H9 (cell line): ENCODE measurements around the gene PLCG1. TPM values are rescaled to one million over a fixed set of nuclear protein-coding genes. Genes with fewer than 3 reads are reported as not detected.

ENCODE experiments used
- DNase-seq: peaks from one replicate; pipeline ENCODE4 v3.0.0-alpha.2; 2017
- H2AFZ ChIP-seq: one replicate; pipeline ENCODE4 v1.6.1; 2013; ENCODE audit warnings: mild to moderate bottlenecking, low read length, control low read depth, moderate library complexity
- H2AK5ac ChIP-seq: 2 replicates; pipeline ENCODE4 v1.6.1; 2013; ENCODE audit warnings: low read length, control low read depth, mixed read lengths; ENCODE audit not compliant: insufficient read length
- H2BK120ac ChIP-seq: one replicate; pipeline ENCODE4 v1.6.1; 2013; ENCODE audit warnings: low read depth, mild to moderate bottlenecking, low read length, control low read depth, inconsistent platforms; ENCODE audit not compliant: poor library complexity, severe bottlenecking
- H2BK12ac ChIP-seq: 2 replicates; pipeline ENCODE4 v1.6.1; 2013; ENCODE audit warnings: low read length, control low read depth, mixed read lengths, low read depth; ENCODE audit not compliant: insufficient read length
- H2BK15ac ChIP-seq: 2 replicates; pipeline ENCODE4 v1.6.1; 2013; ENCODE audit warnings: low read depth, low read length, control low read depth
- H2BK20ac ChIP-seq: one replicate; pipeline ENCODE4 v1.6.1; 2013; ENCODE audit warnings: low read depth, mild to moderate bottlenecking, low read length, control low read depth, inconsistent platforms; ENCODE audit not compliant: poor library complexity, severe bottlenecking
- H2BK5ac ChIP-seq: 2 replicates; pipeline ENCODE4 v1.6.1; 2013; ENCODE audit warnings: low read length, control low read depth, mixed read lengths; ENCODE audit not compliant: insufficient read length
- H3K14ac ChIP-seq: 2 replicates; pipeline ENCODE4 v1.6.1; 2013; ENCODE audit warnings: low read length, control low read depth; ENCODE audit not compliant: insufficient read depth
- H3K18ac ChIP-seq: 2 replicates; pipeline ENCODE4 v1.6.1; 2013; ENCODE audit warnings: low read depth, mild to moderate bottlenecking, mixed read lengths, low read length, control low read depth; ENCODE audit not compliant: insufficient read length
- H3K23ac ChIP-seq: 2 replicates; pipeline ENCODE4 v1.6.1; 2013; ENCODE audit warnings: low read length, control low read depth, mixed read lengths, low read depth; ENCODE audit not compliant: insufficient read length
- H3K23me2 ChIP-seq: 2 replicates; pipeline ENCODE4 v1.6.1; 2013; ENCODE audit warnings: low read depth, mild to moderate bottlenecking, mixed read lengths, low read length, control low read depth; ENCODE audit not compliant: insufficient read length, poor library complexity, severe bottlenecking
- H3K27ac ChIP-seq: 2 replicates; pipeline ENCODE4 v1.5.1; 2013; ENCODE audit warnings: low read length, control low read depth, mixed read lengths, low read depth; ENCODE audit not compliant: insufficient read length
- H3K27me3 ChIP-seq: 2 replicates; pipeline ENCODE4 v1.6.1; 2013; ENCODE audit warnings: low read length, control low read depth, inconsistent platforms; ENCODE audit not compliant: insufficient read depth
- H3K4ac ChIP-seq: 2 replicates; pipeline ENCODE4 v1.6.1; 2013; ENCODE audit warnings: low read depth, mild to moderate bottlenecking, control low read depth, inconsistent platforms, low read length, moderate library complexity
- H3K4me1 ChIP-seq: 2 replicates; pipeline ENCODE4 v1.6.1; 2013; ENCODE audit warnings: low read length, control low read depth, inconsistent platforms; ENCODE audit not compliant: insufficient read depth
- H3K4me2 ChIP-seq: 2 replicates; pipeline ENCODE4 v1.6.1; 2013; ENCODE audit warnings: low read length, control low read depth, mixed read lengths; ENCODE audit not compliant: insufficient read length, insufficient read depth
- H3K56ac ChIP-seq: 2 replicates; pipeline ENCODE4 v1.6.1; 2013; ENCODE audit warnings: low read depth, mild to moderate bottlenecking, mixed read lengths, low read length, control low read depth; ENCODE audit not compliant: insufficient read length
- H3K79me1 ChIP-seq: 2 replicates; pipeline ENCODE4 v1.6.1; 2013; ENCODE audit warnings: low read depth, mild to moderate bottlenecking, moderate library complexity, low read length, control low read depth, inconsistent platforms; ENCODE audit not compliant: insufficient read depth, poor library complexity, severe bottlenecking
- H3K79me2 ChIP-seq: 2 replicates; pipeline ENCODE4 v1.6.1; 2013; ENCODE audit warnings: low read length, control low read depth, inconsistent platforms; ENCODE audit not compliant: insufficient read depth
- H3K9ac ChIP-seq: 2 replicates; pipeline ENCODE4 v1.6.1; 2013; ENCODE audit warnings: low read length, control low read depth, mixed read lengths; ENCODE audit not compliant: insufficient read length; ENCODE audit errors: extremely low read depth
- H3K9me3 ChIP-seq: one replicate; pipeline ENCODE4 v1.6.1; 2013; ENCODE audit warnings: low read depth, low read length, inconsistent platforms; ENCODE audit not compliant: control insufficient read depth
- H3T11ph ChIP-seq: one replicate; pipeline ENCODE4 v1.6.1; 2013; ENCODE audit warnings: mild to moderate bottlenecking, low read length, control low read depth, inconsistent platforms
- H4K20me1 ChIP-seq: one replicate; pipeline ENCODE4 v1.6.1; 2013; ENCODE audit not compliant: control insufficient read depth, insufficient read length, insufficient read depth
- H4K5ac ChIP-seq: 2 replicates; pipeline ENCODE4 v1.6.1; 2013; ENCODE audit warnings: low read depth, mild to moderate bottlenecking, mixed read lengths, low read length, control low read depth; ENCODE audit not compliant: insufficient read length
- H4K8ac ChIP-seq: replicated peaks from 2 replicates; pipeline ENCODE4 v1.6.1; 2013; ENCODE audit warnings: low read length, control low read depth, mixed read lengths, low read depth; ENCODE audit not compliant: insufficient read length
- H4K91ac ChIP-seq: 2 replicates; pipeline ENCODE4 v1.6.1; 2013; ENCODE audit warnings: low read depth, mild to moderate bottlenecking, moderate library complexity, mixed read lengths, low read length, control low read depth; ENCODE audit not compliant: insufficient read length
- H3K27ac Mint-ChIP-seq, 3 experiments: 2 replicates in 2 of 3; 3 replicates in 1 of 3; pipeline ENCODE4 v1.8.0; 2020 to 2021; ENCODE audit warnings: mixed read lengths in 3 of 3, mild to moderate bottlenecking in 1 of 3, moderate library complexity in 1 of 3
- H3K27me3 Mint-ChIP-seq: 2 replicates; pipeline ENCODE4 v1.8.0; 2021; ENCODE audit warnings: low read depth, mild to moderate bottlenecking, moderate library complexity, mixed read lengths
- H3K36me3 Mint-ChIP-seq, 3 experiments: 2 replicates in 2 of 3; 3 replicates in 1 of 3; pipeline ENCODE4 v1.8.0; 2020 to 2021; ENCODE audit warnings: low read depth in 3 of 3, mixed read lengths in 3 of 3; ENCODE audit not compliant: insufficient read depth in 1 of 3
- H3K4me1 Mint-ChIP-seq, 2 experiments: 2 replicates each; pipeline ENCODE4 v1.8.0; 2020; ENCODE audit warnings: mixed read lengths in 2 of 2
- H3K4me3 Mint-ChIP-seq, 2 experiments: 2 replicates in 1 of 2; 3 replicates in 1 of 2; pipeline ENCODE4 v1.8.0; 2020 to 2021; ENCODE audit warnings: mild to moderate bottlenecking in 2 of 2, mixed read lengths in 2 of 2, moderate library complexity in 1 of 2
- H3K9me3 Mint-ChIP-seq, 2 experiments: 2 replicates in 1 of 2; 3 replicates in 1 of 2; pipeline ENCODE4 v1.8.0; 2020; ENCODE audit warnings: mild to moderate bottlenecking in 2 of 2, mixed read lengths in 2 of 2, moderate library complexity in 1 of 2
- CTCF ChIP-seq: fragments of 200-600 bp; sonication (generic); conservative IDR thresholded peaks from 3 replicates; pipeline ENCODE4 v1.8.0; 2021; ENCODE audit warnings: antibody characterized with exemption, mild to moderate bottlenecking
- WGBS: extraction: QIAGEN DNeasy Blood & Tissue Kit; methylation state at CpG from one replicate; pipeline ENCODE4 v1.1.7; 2013; ENCODE audit warnings: missing lambda C conversion rate, low lambda C conversion rate, mixed read lengths; ENCODE audit not compliant: insufficient read length; ENCODE audit errors: extremely low coverage; 5-methylcytosine and 5-hydroxymethylcytosine counted together
- total RNA-seq: library from RNA; stranded (reverse); gene quantifications from 2 replicates; pipeline ENCODE4 v1.2.1, GENCODE V29; 2021

PLCG1 gene
- total RNA-seq, 1 experiment from 2014 or later = 171 TPM

GRCh38 chr20:41221614-41222218 is 84.4 kb downstream of the PLCG1 start:
- Histone ChIP-seq H3K79me2 (no peaks in the 10 kb centered on the region), H3K14ac (no peak overlapping the region), H3K4me2 (no peak overlapping the region), H3K18ac (no peak overlapping the region), H3K9me3 (no peaks in the 10 kb centered on the region), H3K27me3 (no peaks in the 10 kb centered on the region), H4K8ac (no peak overlapping the region), H3T11ph (no peak overlapping the region), H3K79me1 (no peaks in the 10 kb centered on the region), H2BK12ac (no peak overlapping the region), H4K20me1 (no peaks in the 10 kb centered on the region), H2AFZ (no peak overlapping the region), H3K27ac (no peak overlapping the region), H3K56ac (no peak overlapping the region), H2BK120ac (no peak overlapping the region), H2BK15ac (no peak overlapping the region), H4K91ac (no peak overlapping the region), H3K9ac (no peak overlapping the region), H4K5ac (no peak overlapping the region), H2AK5ac (no peak overlapping the region), H3K23ac (no peak overlapping the region), H3K23me2 (no peaks in the 10 kb centered on the region), H2BK20ac (no peak overlapping the region), H3K4ac (no peak overlapping the region), H3K4me1 (no peaks in the 10 kb centered on the region), H2BK5ac (no peak overlapping the region)
- no CpG with 5 or more reads among the region's 5 CpGs for WGBS
- no peak for DNase-seq
- no peaks in the 10 kb centered on the region for H3K4me1 Mint-ChIP-seq
- TF ChIP-seq CTCF = no peak
- no peak overlapping the region for H3K27ac Mint-ChIP-seq
- H3K4me3 Mint-ChIP-seq = no peak overlapping the region
- H3K36me3 Mint-ChIP-seq = no peaks in the 10 kb centered on the region
- no peaks in the 10 kb centered on the region for H3K9me3 Mint-ChIP-seq
- H3K27me3 Mint-ChIP-seq = peaks cover 1% of the 10 kb centered on the region; the same call in 1 of the 2 replicates
